ENCODE results near the gene MZT2B.
"Not testable (repeated sequence)": the region's sequence is repeated elsewhere in the genome, so short reads cannot be mapped to it uniquely, and the experiment has no call there.

The MZT2B gene

GRCh38 chr2:130181880-130182682 is at the start of gene MZT2B:
Gene MZT2B, plus strand, starts transcription at chr2:130182262. Its CDS starts 21 bp downstream, at chr2:130182283.
- DNase-seq (ENCODE audit: low spot score): peak; percentile 87

DNA sequence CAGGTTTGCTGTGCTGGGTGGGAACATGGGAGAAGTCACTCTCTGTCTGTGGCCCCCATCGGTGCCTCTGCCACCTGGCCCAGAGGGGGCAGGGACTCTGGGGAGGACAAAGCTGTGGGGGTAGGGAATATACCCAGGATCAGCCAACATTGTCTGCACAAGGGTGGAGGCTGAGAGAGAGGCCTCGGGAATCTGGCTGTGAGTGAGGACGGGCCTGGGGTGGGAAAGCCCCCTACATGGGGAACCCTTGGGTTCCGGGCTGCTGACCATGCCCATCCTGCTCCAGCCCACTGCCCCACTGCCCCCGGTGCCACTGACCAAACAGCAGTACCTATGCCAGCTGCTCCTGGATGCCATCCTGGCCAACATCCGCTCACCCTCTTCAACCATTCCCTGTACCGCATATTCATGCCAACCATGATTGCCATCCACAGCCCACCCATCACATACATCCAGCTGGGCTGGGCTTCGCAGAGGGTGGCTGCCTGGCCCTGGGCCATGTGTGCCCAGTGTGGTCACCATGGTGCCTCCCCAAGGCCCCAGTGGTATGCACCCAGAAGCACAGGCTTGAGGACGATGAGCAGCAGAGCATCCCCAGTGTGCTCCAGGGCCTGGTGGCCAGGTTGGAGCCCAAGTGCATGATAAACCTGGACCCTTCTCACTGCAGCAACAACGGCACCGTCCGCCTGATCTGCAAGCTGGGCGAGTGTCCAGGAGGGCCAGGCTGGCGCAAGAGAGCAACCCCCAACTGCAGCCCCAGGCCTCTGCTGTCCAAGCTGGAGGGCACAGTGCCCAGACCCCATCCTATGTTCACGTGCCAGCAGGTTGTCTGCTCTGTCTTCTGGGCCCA is 46.1 kb upstream of the MZT2B start:
- no peak for DNase-seq (ENCODE audit: low spot score)

GRCh38 chr2:130136546-130136945 is 45.5 kb upstream of the MZT2B start:
- DNase-seq (ENCODE audit: low spot score): not testable (repeated sequence)

- not testable (repeated sequence) for DNase-seq (ENCODE audit: low spot score)
These were observed 44.9 kb upstream of the MZT2B start for GRCh38 chr2:130137118-130137517.

DNA sequence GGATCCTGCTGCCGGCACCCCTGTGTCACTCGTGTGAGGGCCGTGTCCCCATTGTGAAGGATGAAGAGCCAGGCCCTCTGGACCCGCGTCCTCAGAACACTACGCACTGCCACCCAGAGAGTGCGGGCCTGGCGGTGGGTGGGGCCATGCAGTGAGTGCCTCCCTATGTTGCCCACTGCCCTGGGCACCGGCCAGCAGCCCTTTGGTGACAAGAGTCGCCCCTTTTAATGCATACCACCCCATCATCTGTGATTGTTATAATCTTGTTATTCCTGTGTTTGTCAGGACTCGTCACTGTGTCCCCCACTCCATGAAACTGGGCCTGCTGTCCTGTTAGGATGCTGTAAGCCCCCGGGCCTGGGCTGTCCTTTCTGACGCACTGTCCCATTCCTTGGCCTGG is 43.7 kb upstream of the MZT2B start:
- DNase-seq (ENCODE audit: low spot score): not testable (repeated sequence)

DNA sequence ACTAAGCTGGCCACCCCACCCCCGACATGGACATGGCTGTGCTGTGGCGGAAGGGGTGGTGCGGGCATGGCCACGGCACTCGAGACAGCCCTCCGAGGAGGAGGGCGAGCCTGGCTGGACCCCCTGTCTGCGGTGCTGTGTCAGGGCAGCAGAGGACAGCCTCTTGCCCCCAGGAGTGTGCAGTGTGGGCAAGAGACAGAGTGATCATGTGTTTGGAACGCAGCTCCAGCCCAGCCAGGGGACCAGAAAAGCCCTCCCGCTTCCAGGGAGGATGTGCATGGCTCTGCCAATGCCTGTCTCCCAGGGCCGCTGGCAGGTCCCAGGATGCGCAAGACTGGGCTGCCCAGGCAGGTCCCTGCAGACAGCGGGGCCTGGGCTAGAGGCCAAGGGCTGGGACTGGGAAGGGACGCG is 43.2 kb upstream of the MZT2B start:
- DNase-seq (ENCODE audit: low spot score): not testable (repeated sequence)

DNA sequence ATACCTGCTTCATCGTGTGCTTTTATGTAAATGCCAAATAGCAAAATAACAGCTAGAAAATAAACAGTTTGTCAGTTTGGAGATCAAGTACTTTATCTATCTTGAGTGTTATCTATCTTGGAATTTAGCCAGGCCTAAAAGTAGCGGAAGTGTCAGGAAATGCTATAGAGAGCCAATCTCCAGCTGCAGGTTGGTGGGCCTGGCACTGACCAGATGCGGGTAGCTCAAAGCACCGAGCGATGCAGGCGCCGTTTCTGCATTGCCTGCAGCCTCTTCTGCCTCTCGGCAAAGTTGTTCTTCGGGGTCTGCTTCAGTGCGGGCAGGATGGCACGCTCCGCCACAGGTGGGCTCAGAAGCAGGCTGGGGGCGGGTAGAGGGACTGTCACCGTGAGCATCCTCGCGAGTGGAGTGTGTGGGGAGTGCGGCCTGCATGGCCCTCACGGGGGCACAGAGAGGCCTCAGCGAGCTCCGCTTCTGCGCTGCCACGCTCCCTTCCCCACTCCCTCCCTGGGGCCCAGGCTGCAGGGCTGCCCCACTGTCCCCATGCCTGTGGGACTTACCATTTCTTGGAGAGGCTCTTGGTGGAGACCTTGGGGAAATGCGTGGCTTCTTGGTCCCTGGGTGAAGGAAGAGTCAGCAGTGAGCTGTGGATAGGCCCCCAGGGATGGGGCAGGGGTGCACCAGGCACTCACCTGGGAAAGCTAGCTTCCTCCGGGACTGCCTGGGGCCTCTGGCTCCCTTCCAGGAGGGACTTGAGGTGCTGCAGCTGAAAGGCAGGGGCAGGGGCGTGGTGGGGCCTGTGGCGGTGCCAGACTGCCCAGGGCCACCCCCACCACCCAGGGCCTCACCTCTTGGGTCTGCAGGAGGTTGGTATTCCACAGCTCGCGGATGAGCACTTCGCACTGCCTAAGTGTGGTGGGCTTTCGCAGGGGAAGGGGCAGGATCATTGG is 42.5 kb upstream of the MZT2B start:
- not testable (repeated sequence) for DNase-seq (ENCODE audit: low spot score)

DNA sequence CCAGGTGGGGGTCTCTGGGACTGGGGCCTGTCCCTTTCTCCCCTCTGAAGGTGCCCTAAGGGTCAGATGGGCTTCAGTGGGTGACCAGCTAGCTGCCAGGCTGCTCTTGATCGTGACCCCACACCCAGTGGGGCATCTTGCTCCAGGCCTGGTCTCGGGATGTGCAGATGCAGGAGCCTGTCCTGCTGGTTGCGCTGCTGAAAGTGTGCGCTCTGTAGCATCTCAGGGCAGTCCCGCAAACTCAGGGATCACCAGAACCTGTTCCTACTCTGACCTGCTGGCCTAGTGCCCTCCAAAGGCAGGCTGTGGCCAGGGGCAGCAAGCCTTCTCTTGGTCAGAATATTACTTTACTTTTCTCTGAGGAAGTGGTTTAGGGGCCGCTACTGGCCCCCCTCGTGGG is 41.5 kb upstream of the MZT2B start:
- DNase-seq (ENCODE audit: low spot score): not testable (repeated sequence)

DNA sequence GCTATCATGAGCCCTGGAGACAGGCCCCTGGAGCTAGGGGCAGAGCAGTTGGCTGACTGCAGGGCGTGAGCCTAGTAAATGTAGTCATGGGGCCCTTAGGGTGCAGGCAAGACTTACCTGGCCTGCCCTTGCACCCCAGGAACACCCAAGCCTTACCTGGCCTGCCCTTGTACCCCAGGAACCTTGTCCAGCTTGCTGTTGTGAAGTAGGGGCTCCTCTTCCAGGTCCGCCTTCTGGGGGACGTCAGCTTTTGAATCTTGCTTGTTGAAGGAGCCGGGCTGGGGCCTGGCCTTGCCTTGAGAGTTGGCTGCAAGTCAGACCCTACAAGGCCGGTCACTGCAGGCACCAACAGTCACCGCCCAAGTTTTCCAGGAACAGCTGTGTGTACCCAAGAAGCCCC is 41.1 kb upstream of the MZT2B start:
- not testable (repeated sequence) for DNase-seq (ENCODE audit: low spot score)

DNA sequence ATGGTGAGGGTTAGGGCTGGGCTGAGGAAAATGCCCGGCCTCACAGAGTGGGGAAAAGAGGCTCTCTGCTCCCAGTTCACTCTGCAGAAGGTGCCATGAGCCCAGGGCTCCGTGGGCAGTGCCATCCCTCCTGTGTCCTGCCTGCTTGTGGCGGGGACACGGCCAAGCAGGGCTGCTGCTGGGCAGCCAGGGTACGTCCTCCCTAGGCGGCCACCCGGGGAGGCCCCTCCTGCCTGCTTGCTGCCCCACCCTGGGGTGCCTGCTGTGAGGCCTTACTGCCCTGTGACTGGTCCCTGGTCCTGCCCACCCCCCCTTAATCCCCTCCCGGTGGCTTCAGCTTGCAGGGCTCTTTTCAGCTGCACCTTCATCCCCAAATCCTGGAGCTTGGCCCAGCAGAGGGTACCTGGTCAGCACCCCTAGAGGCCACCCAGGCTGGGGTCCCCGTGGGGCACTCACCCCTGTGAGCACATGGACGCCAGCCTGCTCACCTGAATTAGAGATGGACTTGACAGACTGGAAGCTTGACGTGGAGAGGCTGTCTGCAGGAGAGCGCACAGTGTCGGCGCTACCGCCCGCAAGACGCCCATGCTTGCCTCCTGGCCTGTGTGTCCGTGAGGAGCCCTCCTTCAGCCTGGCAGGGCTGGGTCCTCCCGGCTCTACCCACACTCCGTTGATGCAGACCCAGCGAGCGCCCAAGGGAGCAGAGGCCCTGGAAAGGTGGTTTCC is 40.3 kb upstream of the MZT2B start:
- DNase-seq (ENCODE audit: low spot score): not testable (repeated sequence)

- DNase-seq (ENCODE audit: low spot score): not testable (repeated sequence)
These were observed 39.4 kb upstream of the MZT2B start for GRCh38 chr2:130142396-130143265.

DNA sequence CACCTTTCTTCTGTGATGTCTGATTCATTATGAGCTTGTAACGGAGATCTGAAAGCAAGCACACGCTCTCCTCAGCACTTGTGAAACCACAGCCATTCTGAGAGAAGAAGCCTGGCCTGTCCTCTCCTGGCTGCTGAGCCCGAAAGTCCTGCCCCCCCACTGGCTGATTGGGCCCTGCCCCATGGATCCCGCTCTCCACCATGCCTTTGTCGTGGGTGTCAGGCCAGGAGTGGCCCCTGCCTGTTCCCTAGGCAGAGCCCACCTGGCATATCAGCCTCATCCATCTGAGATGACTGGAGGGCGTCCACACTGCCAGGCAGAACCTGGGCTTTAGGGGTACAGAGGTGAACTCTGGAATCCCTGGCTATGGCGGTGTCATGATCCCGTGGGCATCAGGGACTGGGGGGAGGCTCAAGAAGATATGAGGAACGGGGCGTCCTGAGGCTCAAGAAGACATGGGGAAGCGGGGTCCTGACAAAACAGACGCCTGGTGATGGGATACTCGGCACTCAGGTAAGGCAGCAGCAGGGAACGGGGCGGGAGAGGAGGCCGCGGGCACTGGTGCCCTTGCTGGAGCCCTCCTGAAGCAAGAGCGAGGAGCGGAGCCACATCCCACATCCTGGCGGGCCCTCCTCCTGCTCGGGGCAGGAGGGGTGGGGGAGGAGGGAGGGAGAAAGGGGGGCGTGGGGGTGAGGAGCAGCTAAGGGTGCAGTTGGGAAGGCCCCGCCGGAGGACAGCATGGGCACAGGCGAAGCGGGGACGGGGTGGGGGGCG is 38.6 kb upstream of the MZT2B start:
- DNase-seq (ENCODE audit: low spot score): not testable (repeated sequence)

DNA sequence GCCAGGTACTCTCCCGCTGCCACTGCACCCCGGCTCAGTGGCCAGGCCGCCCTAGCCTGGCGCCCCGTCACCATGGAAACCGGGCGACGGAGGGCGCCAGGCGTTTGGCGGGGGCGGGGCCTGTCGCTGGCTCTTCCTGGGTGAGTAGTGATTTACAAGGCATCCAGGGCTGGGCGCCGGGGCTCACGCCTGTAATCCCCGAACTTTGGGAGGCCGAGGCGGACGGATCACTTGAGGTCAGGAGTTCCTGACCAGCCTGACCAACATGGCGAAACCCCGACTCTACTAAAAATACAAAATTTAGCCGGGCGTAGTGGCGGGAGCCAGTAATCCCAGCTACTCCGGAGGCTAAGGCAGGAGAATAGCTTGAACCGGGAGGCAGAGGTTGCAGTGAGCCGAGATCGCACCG is 37.1 kb upstream of the MZT2B start, which contains the start of gene CCDC74B:
Gene CCDC74B (minus strand): TSS at position 107 of the 409 bp plus-strand sequence. CDS start 116 bp downstream, outside the sequence.
- peak; percentile 23 for DNase-seq (ENCODE audit: low spot score)

- DNase-seq (ENCODE audit: low spot score): not testable (repeated sequence)
These were observed 33.5 kb upstream of the MZT2B start for GRCh38 chr2:130148515-130148914.

- no peak for DNase-seq (ENCODE audit: low spot score)
These were observed 31.6 kb upstream of the MZT2B start for GRCh38 chr2:130150181-130151144.

- DNase-seq (ENCODE audit: low spot score): not testable (repeated sequence)
These were observed 30.9 kb upstream of the MZT2B start for GRCh38 chr2:130151145-130151512.

- not testable (repeated sequence) for DNase-seq (ENCODE audit: low spot score)
These were observed 29.8 kb upstream of the MZT2B start for GRCh38 chr2:130152136-130152815.

All from pons (tissue), 1 donor.